WTC11 (cell line): ENCODE measurements around the gene NFIA.

Experiments used
- ATF3 ChIP-seq: sonication (generic); formaldehyde crosslinking; conservative IDR thresholded peaks from 2 replicates; pipeline ENCODE4 v1.8.1; 2022; ENCODE audit warnings: mild to moderate bottlenecking, missing genetic modification reagents
- CBFB ChIP-seq: sonication (generic); formaldehyde crosslinking; IDR thresholded peaks from 2 replicates; pipeline ENCODE4 v1.8.1; 2022; ENCODE audit warnings: mild to moderate bottlenecking, low read depth, missing genetic modification reagents
- ELF4 ChIP-seq: sonication (generic); formaldehyde crosslinking; IDR thresholded peaks from 2 replicates; pipeline ENCODE4 v1.8.1; 2022; ENCODE audit warnings: low read depth, mild to moderate bottlenecking, moderate library complexity, missing genetic modification reagents
- ZNF232 ChIP-seq: sonication (generic); formaldehyde crosslinking; IDR thresholded peaks from 2 replicates; pipeline ENCODE4 v1.8.0; 2022; ENCODE audit warnings: mild to moderate bottlenecking, missing genetic modification reagents
- ZNF423 ChIP-seq: fragments of 250-450 bp; sonication (Bioruptor Pico); IDR thresholded peaks from 2 replicates; pipeline ENCODE4 v2.1.2; 2022; ENCODE audit warnings: mild to moderate bottlenecking, moderate library complexity
- TF ChIP-seq, protein P1 (sequence below): sonication (generic); formaldehyde crosslinking; IDR thresholded peaks from 2 replicates; pipeline ENCODE4 v1.8.1; 2022; ENCODE audit warnings: low read depth, missing genetic modification reagents, borderline replicate concordance
- TF ChIP-seq, protein P2 (sequence below): sonication (generic); formaldehyde crosslinking; IDR thresholded peaks from 2 replicates; pipeline ENCODE4 v1.8.1; 2023; ENCODE audit warnings: mild to moderate bottlenecking, missing genetic modification reagents, moderate library complexity

DNA sequence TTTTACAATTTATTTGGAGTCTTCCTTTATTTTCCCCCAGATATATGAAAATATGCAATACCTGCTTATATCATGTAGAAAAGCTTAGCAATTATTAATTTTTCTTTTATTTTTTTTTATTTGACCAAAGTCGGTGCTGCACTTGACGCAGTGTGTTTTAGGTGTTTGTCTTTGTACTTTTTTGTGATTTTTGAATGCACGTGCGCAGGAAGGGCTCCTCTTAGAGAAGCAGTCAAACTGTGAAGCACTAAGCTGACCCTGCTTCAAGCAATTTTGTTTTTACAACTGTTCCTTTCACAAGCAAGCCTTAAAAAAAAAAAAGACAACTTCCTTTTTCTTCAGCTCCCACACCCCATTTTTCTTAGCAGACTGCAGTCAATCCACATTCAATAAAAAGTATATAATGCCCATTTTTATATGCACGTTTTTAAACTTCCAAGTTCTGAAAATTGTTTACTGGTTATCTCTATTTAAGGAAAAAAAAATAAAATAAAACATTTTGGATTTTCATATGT lies 375.2 kb downstream of the NFIA start:
- TF ChIP-seq ZNF423 (CRISPR knock-in tag) (no peak), CBFB (CRISPR knock-in tag) (no peak), ATF3 (no peak), ZNF232 (no peak), ELF4 (CRISPR knock-in tag) (no peak)
- TF ChIP-seq, protein P1, sequence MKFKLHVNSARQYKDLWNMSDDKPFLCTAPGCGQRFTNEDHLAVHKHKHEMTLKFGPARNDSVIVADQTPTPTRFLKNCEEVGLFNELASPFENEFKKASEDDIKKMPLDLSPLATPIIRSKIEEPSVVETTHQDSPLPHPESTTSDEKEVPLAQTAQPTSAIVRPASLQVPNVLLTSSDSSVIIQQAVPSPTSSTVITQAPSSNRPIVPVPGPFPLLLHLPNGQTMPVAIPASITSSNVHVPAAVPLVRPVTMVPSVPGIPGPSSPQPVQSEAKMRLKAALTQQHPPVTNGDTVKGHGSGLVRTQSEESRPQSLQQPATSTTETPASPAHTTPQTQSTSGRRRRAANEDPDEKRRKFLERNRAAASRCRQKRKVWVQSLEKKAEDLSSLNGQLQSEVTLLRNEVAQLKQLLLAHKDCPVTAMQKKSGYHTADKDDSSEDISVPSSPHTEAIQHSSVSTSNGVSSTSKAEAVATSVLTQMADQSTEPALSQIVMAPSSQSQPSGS, result no peak
- TF ChIP-seq, protein P2, sequence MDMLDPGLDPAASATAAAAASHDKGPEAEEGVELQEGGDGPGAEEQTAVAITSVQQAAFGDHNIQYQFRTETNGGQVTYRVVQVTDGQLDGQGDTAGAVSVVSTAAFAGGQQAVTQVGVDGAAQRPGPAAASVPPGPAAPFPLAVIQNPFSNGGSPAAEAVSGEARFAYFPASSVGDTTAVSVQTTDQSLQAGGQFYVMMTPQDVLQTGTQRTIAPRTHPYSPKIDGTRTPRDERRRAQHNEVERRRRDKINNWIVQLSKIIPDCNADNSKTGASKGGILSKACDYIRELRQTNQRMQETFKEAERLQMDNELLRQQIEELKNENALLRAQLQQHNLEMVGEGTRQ, result no peak
